T47D (cell line): ENCODE data around the gene RPS4Y2.

Experiments used
- DNase-seq, 2 experiments: peaks; one replicate each; pipeline versions ENCODE4 v3.0.0 to v3.0.0-alpha.2; 2011 to 2012; ENCODE audit warnings: low read depth in 1 of 2, low spot score in 1 of 2
- JUND ChIP-seq: IDR thresholded peaks from 2 replicates; pipeline ENCODE4 v1.6.1; 2012; ENCODE audit warnings: low read depth
- in situ Hi-C: cut with HindIII; loops from 2 replicates; pipeline ENCODE4 v1.10.0; 2016; ENCODE audit warnings: low sequenced_read_pairs, low pct_unique_long_range_greater_than_20kb

Gene RPS4Y2

GRCh38 chrY:20781408-20781807 is 25.5 kb downstream of the RPS4Y2 start:
- TF ChIP-seq JUND = no peak
- DNase-seq = no peak
- in situ Hi-C loops = no loop called here

- in situ Hi-C loops = no loop called here
- no peak for TF ChIP-seq JUND
- no peak for DNase-seq
These were observed 29.1 kb downstream of the RPS4Y2 start for GRCh38 chrY:20784965-20785364.

GRCh38 chrY:20787076-20787475 is 31.2 kb downstream of the RPS4Y2 start:
- DNase-seq = no peak
- in situ Hi-C loops = no loop called here
- no peak for TF ChIP-seq JUND

- DNase-seq = no peak
- in situ Hi-C loops = no loop called here
- no peak for TF ChIP-seq JUND
These were observed 42.6 kb downstream of the RPS4Y2 start for GRCh38 chrY:20798351-20799049.

GRCh38 chrY:20802659-20803058 is 46.8 kb downstream of the RPS4Y2 start:
- no peak for TF ChIP-seq JUND
- in situ Hi-C loops = no loop called here
- no peak for DNase-seq

- DNase-seq = no peak
- TF ChIP-seq JUND = no peak
These were observed 50.3 kb downstream of the RPS4Y2 start for GRCh38 chrY:20806243-20806642.

GRCh38 chrY:20813459-20813858 is 57.6 kb downstream of the RPS4Y2 start:
- in situ Hi-C loops = no loop called here
- DNase-seq = no peak
- no peak for TF ChIP-seq JUND

More at GRCh38 chrY:20806243-20806642, 50.3 kb downstream of the RPS4Y2 start:
- in situ Hi-C loops = no loop called here

- DNase-seq = no peak
- in situ Hi-C loops = no loop called here
- no peak for TF ChIP-seq JUND
These were observed 58.9 kb downstream of the RPS4Y2 start for GRCh38 chrY:20814794-20815193.

- in situ Hi-C loops = no loop called here
- TF ChIP-seq JUND = no peak
- no peak for DNase-seq
These were observed 61.2 kb downstream of the RPS4Y2 start for GRCh38 chrY:20817067-20817466.
